ENCODE results near the gene TNK1. TPM values are rescaled to one million over a fixed set of nuclear protein-coding genes. Genes with fewer than 3 reads are reported as not detected.
A peak's percentile ranks its signal among the peaks of the same experiment; 100 is the strongest.
"Not testable (repeated sequence)": the region's sequence is repeated elsewhere in the genome, so short reads cannot be mapped to it uniquely, and the experiment has no call there.

The TNK1 gene
- total RNA-seq, 1 donor from 2014 or later, result 2.1 TPM

DNA sequence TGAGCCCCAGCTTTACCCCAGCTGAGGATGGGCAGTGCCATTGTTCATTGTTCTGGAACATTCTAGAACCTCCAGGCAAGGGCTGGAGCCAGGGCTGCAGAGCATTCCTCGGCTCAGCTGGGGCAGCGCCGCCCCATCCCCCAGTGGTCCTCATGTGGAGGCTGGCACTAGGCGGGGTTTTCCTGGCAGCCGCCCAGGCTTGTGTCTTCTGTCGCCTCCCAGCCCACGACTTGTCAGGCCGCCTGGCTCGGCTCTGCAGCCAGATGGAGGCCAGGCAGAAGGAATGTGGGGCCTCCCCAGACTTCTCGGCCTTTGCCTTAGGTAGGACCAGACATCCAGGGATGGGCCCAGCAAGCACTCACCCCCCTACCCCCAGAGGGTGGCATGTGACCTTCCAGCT lies 25.8 kb upstream of the TNK1 start, which contains the start of gene TMEM95:
Gene TMEM95, plus strand, starts transcription at position 104 of the 400 bp plus-strand sequence. Its CDS starts 49 bp downstream, at position 153.
- DNase-seq, result peak; percentile 86

DNA sequence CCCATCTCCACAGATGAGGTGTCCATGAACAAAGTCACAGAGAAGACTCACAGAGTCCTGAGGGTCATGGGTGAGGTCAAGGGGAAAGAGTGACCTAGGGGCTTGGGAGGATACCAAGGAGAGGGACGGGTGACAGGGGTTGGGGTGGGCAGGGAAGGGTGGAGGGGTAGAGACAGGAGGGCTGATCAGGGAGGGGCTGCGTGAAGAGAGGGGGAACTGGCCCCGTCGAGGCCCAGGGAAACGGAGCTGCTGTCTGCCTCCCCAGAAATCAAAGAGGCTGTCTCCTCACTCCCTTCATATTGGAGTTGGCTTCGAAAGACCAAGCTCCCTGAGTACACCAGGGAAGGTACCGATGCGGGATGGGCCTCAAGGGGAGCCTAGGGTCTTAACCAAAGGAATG lies 25.3 kb upstream of the TNK1 start:
- DNase-seq, result no peak

DNA sequence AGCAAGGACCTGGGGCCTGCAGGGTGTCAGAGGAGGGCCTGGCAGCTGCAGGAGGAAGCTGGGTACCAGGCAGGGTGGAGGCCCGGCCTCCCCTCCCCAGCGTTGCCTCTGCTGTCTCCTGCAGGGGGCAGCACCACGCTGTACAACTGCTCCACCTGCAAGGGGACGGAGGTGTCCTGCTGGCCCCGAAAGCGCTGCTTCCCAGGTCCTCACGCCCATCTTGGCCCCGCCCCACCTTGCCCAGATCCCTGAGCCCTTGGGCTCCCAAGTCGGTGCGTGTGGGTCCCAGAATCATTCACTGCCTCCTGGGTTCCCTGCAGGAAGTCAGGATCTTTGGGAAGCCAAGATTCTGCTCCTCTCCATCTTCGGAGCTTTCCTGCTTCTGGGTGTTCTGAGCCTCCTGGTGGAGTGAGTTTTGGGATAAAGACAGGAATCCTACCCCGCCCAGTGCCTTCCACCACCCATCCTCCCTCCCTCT lies 24.8 kb upstream of the TNK1 start:
- DNase-seq, result peak; percentile 79

DNA sequence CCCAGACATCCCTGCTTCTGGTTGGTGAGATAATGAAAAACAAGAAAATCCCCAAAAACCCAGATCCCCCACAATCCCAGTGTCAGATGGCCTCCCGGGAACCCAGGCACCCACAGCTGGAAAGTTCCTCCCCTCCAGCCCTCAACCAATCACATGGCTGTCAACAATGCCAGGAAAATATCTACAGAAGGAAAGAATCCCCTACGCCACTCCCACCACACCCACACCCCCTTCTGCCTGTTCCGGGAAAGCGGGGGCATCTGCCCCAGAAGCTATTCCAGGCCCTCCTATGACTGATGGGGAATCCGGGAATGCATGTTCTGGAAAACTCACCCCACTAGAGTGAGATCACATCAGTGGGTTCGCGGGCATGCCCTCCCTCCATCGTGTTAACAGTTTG lies 24.1 kb upstream of the TNK1 start:
- DNase-seq, result no peak

DNA sequence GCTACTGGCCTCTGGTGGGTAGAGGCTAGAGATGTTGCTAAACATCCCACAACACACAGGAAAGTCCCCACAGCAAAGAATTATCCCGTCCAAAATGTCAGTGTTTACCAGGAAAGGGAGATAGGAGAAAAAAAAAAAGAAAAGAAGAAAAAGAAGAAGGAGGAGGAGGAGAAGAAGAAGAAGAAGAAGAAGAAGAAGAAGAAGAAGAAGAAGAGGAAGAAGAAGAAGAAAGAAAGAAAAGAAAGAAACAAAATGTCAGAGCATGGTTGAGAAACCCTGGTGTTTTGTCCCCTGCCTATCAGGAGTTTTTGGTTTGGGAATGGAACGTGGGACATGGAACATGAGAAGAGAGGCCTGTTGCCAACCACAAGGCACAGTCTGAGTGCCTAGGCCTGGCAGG lies 23.5 kb upstream of the TNK1 start:
- no peak for DNase-seq

DNA sequence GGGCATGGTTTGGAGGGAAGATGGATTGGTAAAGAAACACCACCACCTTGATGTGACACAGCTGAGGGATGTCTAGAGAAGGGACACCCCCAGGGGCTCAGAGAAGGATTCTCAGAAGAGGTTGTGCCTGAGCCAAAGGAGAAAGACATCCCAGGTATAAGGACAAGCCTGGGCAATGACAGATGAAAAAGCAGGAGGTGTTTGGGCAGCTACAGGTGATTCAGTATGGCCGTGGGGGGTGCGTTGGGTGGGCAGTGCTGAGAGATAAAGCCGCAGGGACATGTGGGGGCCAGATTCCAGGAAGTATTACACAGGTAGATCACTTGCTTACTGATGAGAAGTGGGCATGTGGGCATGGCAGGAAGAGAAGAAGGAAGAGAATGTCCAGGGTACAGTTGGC lies 19.0 kb upstream of the TNK1 start:
- no peak for DNase-seq

DNA sequence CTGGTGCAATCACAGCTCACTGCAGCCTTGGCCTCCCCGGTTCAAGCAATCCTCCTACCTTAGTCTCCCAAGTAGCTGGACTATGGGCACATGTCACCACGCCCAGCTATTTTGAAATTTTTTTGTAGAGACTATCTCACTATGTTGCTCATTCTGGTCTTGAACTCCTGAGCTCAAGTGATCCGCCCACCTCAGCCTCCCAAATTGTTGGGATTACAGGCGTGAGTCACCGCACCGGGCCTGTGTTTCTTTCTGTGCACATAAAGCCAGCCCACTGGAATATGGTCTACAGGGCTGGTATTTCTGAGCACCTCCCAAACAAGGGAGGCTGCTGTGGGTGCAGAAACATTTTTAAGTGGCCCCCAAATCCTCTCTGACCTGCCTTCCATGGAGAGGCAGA lies 17.6 kb upstream of the TNK1 start:
- no peak for DNase-seq

DNA sequence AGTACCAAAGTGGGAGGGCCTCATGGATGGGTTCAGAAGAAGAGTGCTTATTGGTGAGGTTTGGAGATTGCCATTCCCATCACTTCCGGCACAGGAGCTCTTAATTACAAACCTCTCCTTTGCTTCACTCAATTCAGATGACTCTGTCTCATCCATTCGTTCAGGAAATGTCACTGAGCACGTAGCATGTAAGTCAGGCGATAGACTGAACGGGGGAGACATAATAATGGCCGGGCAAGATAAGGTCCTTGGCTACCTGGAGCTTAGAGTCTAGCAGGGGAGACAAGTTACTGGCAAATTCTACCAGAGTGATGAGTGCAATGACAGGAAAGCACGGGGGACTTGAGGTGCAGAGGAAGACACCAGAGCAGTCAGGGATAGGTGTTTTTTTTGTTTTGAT lies 14.9 kb upstream of the TNK1 start:
- DNase-seq, result not testable (repeated sequence)

DNA sequence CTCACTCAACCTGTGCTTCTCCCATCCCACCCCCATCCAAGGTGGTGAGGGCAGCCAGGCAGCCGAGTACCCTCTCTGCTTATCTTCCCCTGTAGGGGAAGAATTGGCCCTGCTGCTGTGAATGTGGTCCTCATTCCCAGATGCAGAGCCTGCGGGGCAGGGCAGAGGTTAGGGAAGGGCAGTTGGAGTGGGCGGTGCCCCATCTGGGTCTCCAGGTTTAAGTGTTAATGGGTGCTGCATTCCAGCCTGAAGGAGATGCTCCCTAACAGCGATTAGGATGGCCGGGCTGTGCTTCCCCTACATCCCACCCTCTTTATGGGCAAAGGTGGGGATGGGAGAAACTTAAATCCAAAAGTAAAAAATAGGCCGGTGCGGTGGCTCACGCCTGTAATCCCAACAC lies 13.8 kb upstream of the TNK1 start:
- DNase-seq, result no peak

DNA sequence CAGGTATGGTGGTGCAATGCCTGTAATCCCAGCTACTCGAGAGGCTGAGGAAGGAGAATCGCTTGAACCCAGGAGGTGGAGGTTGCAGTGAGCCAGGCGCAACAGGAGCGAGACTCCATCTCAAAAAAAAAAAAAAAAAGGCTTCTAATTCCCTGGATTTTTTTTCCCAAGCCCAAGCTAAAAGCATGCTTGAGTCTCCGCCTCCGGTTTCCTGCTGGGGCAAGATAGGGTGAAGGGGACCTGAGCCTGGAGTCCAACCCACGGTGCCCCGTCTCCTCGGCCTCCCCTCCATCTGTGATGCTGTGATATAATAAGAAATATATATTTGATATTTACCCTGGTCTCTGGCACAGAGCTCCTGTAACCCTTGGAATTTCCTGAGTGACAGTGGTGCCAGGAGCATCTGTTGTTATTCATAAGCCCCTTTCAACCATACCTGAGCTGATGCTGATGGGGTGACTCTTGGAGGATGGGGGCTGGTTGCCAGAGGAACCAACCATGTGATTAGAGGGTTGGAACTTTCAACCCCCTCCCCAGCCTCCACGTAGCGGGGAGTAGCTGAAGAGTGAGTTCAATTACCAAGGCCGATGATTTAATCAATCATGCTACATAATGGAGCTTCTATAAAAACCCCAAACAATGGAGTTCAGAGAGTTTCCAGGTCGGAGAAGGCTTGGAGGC lies 12.8 kb upstream of the TNK1 start:
- DNase-seq, result no peak

DNA sequence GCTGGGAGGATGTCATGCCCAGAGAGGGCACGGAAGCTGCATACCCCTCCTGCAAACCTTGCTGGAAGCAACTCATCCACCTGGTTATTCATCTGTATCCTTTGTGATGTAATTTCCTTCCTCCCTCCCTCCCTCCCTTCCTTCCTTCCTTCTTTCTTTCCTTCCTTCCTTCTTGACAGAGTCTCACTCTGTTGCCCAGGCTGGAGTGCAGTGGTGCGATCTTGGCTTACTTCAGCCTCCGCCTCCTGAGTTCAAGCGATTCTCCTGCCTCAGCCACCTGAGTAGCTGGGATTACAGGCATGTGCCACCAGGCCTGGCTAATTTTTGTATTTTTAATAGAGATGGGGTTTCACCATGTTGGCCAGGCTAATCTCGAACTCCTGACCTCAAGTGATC lies 12.3 kb upstream of the TNK1 start:
- not testable (repeated sequence) for DNase-seq

DNA sequence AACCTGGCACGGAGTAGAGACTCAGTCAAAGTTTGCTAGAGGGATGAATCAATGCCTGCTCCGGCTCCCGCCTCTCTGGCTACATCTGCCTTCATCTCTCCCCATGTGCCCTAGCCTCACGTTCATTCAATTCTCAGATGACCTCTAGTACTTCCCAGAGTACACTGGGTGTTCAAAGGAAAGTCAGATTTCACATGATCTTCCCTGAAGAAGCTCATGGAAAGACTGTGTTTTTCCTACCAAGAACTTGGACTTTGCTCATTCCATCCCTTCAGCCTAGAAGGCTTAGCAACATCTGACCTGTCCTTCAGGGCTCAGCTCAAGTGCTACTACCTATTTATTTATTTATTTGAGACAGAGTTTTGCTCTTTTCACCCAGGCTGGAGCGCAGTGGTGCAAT lies 11.1 kb upstream of the TNK1 start:
- no peak for DNase-seq

DNA sequence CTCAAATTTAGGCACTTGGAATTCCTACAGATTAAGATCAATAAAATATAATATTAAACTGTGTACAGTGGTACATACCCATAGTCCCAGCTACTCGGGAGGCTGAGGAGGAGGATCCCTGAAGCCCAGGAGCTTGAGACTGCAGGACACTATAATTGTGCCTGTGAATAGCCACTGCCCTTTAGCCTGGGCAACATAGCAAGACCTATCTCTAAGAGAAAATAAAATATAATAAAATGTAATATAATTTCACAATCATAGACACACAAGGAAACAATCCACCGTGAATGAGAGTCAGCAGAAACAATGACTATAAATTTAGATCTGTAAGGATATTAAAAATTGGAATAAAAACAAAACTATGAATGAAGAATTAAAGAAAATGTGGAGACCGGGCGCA lies 10.0 kb upstream of the TNK1 start:
- no peak for DNase-seq

DNA sequence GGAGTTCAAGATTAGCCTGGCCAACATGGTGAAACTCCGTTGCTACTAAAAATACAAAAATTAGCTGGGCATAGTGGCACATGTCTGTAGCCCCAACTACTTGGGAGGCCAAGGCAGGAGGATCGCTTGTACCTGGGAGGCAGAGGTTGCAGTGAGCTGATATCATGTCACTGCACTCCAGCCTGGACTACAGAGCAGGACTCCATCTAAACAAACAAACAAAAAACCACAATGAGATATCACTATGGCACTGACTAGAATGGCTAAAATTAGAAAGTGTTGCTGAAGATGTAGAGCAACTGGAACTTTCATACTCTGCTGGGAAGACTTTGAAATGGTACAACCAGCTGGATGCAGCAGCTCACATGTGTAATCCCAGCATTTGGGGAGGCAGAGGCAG lies 6.5 kb upstream of the TNK1 start:
- DNase-seq, result no peak

DNA sequence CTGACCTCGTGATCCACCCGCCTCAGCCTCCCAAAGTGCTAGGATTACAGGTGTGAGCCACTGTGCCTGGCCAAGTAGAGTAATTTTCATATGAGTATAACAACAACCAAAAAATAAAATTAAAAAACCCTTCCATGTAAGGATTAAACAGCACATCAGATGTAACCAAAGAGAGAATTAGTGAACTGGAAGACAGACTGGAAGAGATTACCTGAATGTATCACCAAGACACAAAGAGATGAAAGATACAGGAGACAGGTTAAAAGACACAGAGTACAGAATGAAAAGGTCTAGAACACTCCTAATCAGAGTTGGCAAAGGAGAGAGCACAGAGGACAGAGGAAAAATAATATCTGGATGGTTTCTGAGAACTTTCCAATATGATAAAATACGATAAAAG lies 1.8 kb upstream of the TNK1 start:
- no peak for DNase-seq

DNA sequence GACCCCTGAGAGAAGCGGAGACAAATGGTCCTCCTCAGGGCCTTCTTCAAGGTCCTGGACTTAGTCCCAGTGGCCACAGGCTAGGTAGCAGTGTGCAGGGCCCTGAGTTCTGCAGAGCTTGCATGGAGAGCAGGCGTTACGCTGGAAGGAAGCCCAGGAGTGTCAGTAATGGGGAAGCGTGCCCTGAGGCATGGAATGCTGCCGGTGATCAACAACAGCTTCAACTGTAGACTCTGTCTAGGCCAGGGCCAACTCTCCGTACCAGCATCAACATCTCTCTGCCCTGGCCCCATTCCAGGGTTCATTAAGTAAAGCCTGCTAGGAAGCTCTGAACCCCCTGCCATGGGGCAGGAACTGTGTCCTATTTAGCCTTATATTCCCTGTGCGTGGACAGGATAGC lies 568 bp upstream of the TNK1 start:
- DNase-seq, result peak; percentile 67

DNA sequence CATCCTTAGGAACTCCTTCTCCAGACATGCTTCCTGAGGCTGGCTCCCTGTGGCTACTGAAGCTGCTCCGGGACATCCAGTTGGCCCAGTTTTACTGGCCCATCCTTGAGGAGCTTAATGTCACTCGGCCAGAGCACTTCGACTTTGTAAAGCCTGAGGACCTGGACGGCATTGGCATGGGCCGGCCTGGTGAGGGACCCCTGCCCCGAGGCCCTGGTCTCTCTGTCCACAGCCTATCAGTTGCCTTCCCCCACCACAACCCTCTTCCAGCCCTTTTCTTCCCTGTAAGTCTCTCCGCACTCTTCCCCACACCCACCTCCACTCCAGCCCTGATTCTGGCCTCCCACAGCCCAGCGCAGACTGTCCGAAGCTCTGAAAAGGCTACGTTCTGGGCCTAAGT lies 2.0 kb downstream of the TNK1 start:
- DNase-seq, result no peak

DNA sequence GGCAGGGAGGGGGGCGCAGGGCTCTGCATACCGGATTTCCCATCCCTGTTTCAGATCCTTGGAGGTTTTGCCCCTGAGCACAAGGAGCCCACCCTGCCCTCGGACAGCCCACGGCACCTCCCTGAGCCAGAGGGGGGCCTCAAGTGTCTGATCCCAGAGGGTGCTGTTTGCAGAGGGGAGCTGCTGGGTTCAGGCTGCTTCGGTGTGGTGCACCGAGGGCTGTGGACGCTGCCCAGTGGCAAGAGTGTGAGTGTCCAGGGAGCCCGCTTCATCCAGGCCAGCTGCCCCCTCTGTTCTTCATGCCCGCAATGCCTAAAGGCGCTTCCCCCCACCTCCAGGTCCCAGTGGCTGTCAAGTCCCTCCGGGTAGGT lies 2.5 kb downstream of the TNK1 start:
- no peak for DNase-seq

DNA sequence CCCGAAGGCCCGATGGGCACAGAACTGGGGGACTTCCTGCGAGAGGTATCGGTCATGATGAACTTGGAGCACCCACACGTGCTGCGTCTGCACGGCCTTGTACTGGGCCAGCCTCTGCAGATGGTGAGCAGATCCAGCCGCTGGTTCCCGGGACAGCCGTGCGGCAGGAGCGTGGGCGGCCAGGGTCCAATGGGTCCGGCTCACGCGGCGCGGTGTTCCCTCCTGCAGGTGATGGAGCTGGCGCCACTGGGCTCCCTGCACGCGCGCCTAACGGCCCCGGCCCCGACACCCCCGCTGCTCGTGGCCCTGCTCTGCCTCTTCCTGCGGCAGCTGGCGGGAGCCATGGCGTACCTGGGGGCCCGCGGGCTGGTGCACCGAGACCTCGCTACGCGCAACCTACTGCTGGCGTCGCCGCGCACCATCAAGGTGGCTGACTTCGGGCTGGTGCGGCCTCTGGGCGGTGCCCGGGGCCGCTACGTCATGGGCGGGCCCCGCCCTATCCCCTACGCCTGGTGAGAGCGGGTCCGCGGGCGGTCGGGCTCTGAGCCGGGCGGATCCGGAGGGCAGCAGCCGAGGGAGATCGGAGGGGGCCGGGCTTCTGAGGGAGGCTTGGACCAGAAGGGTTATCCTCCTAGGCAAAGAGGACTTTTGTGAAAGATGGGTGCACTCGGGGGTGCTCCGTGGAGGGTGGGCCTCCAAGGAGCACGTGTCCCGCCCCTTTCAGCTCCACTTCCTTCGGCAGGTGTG lies 3.0 kb downstream of the TNK1 start:
- peak; percentile 71 for DNase-seq

DNA sequence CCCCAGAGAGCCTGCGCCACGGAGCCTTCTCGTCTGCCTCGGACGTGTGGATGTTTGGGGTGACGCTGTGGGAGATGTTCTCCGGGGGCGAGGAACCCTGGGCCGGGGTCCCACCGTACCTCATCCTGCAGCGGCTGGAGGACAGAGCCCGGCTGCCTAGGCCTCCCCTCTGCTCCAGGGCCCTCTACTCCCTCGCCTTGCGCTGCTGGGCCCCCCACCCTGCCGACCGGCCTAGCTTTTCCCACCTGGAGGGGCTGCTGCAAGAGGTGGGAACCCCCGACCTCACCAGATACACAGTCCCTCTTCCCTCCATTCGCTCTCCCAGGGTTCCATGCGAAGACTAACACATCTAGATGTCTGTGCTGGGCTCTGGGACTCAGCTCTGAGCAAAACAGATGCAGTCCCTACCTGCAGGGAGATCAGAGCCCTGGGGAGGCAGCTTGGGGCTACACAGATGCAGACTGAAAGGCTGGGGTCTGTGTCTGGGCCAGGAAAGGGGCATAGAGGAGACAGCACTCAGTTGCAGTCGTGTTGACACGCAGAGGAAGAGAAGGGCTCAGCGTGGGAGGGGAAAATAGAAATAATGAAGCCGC lies 3.7 kb downstream of the TNK1 start:
- no peak for DNase-seq

DNA sequence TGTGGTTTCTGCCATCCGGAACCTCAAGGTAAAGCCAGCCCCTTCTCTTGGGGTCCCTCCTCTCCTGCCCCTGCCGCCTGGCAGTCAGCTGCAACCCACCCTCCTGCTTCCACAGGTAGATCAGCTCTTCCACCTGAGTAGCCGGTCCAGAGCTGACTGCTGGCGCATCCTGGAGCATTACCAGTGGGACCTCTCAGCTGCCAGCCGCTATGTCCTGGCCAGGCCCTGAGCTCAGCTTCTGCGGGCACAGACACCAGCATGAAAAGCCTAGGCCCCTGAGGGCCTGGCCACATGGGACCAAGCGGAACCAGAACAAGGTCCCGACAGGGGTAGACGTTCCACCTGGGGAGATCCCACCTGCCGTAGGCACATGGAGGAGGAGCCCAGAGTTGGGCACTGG lies 8.0 kb downstream of the TNK1 start:
- DNase-seq, result no peak

DNA sequence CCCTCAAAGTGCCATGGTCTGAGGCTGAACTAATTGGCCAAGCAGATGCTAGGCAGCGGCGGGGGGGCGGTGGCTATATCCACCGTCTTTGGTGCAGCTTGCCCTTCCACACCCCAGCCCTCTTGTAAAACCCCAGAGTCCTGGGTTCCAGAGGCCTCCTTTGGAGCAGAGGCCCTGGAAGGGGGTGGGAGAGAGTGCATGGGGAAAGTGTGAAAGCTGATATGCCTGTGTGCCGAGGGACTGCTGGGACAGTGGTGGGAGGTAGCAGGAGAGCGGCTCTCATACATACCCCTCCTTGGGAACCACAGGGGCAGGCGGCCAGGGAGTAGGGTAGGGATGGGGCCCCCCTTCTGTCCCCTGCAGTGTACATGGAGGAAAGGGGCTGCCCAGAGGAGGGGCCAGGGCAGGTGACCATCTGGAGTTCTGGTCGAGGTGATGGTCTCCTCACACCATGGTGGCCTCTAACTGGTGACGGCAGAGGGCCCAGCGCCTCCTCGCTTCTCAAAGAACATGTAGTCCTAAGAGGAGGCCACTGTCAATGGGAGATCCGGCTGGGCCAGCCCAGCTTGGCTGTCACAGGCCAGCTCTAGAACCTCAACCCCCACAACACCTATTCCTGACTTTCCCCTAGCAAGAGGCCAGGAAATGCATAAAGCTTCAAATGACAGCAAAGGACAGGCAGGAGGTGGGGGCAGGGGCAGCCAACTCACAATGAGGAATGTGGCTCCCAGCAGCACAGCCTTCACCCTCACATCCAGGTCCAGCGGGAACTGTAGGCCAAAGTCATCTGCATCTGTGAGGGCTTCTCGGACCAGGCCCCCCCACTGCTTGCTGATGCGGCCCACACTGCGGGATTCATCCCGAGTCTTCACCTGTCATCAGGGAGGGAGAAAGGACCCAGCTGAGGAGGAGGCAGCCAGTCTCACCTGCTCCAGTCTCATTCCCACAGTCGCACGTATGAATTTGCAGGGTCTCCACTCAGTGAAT lies 9.3 kb downstream of the TNK1 start:
- no peak for DNase-seq
